Measurements from ENCODE around the gene KRTAP4-8.
"Not testable (repeated sequence)": the region's sequence is repeated elsewhere in the genome, so short reads cannot be mapped to it uniquely, and the experiment has no call there.

Gene KRTAP4-8

GRCh38 chr17:41098042-41098441, at the start of gene KRTAP4-8:
TSS of gene KRTAP4-8 (minus strand) at chr17:41098142. CDS start at chr17:41098084, 58 bp downstream.
- ATAC-seq: no peak

GRCh38 chr17:41145261-41145660, 47.3 kb upstream of the KRTAP4-8 start:
- no peak for ATAC-seq

- ATAC-seq: no peak
These were observed 46.9 kb upstream of the KRTAP4-8 start for GRCh38 chr17:41144846-41145245.

GRCh38 chr17:41141361-41141760, 43.4 kb upstream of the KRTAP4-8 start:
- ATAC-seq: no peak

- ATAC-seq: no peak
These were observed 42.6 kb upstream of the KRTAP4-8 start, which contains the start of gene KRTAP4-6 for GRCh38 chr17:41140360-41141131. TSS of gene KRTAP4-6 (minus strand) at chr17:41140544. CDS start at chr17:41140487, 57 bp downstream.

GRCh38 chr17:41139865-41140264, 41.9 kb upstream of the KRTAP4-8 start:
- not testable (repeated sequence) for ATAC-seq

- ATAC-seq: no peak
These were observed 36.2 kb upstream of the KRTAP4-8 start for GRCh38 chr17:41133880-41134735.

- ATAC-seq: peak in 1 of 2 donors; percentile 51
These were observed 34.0 kb upstream of the KRTAP4-8 start for GRCh38 chr17:41131979-41132378.

GRCh38 chr17:41127371-41127770, 29.4 kb upstream of the KRTAP4-8 start:
- no peak for ATAC-seq

GRCh38 chr17:41126412-41126811, 28.5 kb upstream of the KRTAP4-8 start:
- no peak for ATAC-seq

GRCh38 chr17:41125064-41125463, 27.1 kb upstream of the KRTAP4-8 start:
- ATAC-seq: no peak

GRCh38 chr17:41123991-41124371, 26.0 kb upstream of the KRTAP4-8 start, which contains the start of gene KRTAP4-12:
TSS of gene KRTAP4-12 (minus strand) at chr17:41124182. CDS start at chr17:41124122, 60 bp downstream.
- not testable (repeated sequence) for ATAC-seq

- ATAC-seq: not testable (repeated sequence)
These were observed 25.5 kb upstream of the KRTAP4-8 start for GRCh38 chr17:41123292-41123990.

- ATAC-seq: no peak
These were observed 23.8 kb upstream of the KRTAP4-8 start for GRCh38 chr17:41121742-41122141.

- not testable (repeated sequence) for ATAC-seq
These were observed 22.1 kb upstream of the KRTAP4-8 start for GRCh38 chr17:41119696-41120690.

- no peak for ATAC-seq
These were observed 20.8 kb upstream of the KRTAP4-8 start for GRCh38 chr17:41118721-41119120.

GRCh38 chr17:41117846-41118386, 20.0 kb upstream of the KRTAP4-8 start, which contains the start of gene KRTAP4-11:
TSS of gene KRTAP4-11 (minus strand) at chr17:41118373. CDS start at chr17:41118315, 58 bp downstream.
- not testable (repeated sequence) for ATAC-seq

GRCh38 chr17:41116297-41116696, 18.4 kb upstream of the KRTAP4-8 start:
- no peak for ATAC-seq

- ATAC-seq: no peak
These were observed 13.4 kb upstream of the KRTAP4-8 start for GRCh38 chr17:41111151-41111885.

- ATAC-seq: not testable (repeated sequence)
These were observed 10.9 kb upstream of the KRTAP4-8 start for GRCh38 chr17:41108728-41109386.

Data from activated CD4-positive, CD25-positive, alpha-beta regulatory T cell treated with anti-CD3 and anti-CD28 coated beads, Interleukin-2, amount 50 U/mL, for 24 hours (primary cell).